Endometrial microvascular endothelial cells (primary cell): ENCODE data around the gene RAD51B. TPM values are rescaled to one million over a fixed set of nuclear protein-coding genes. Genes with fewer than 3 reads are reported as not detected.

Source experiments
- in situ Hi-C: cut with HindIII; loops from 2 replicates; pipeline ENCODE4 v1.10.0; 2017; ENCODE audit warnings: low sequenced_read_pairs, low pct_unique_long_range_greater_than_20kb; ENCODE audit errors: inconsistent ontology term
- total RNA-seq: library from RNA; depleted of rRNA; stranded (reverse); fragments of >200 nt; gene quantifications from one replicate; pipeline ENCODE4 v1.2.3, GENCODE V29; 2015; ENCODE audit errors: inconsistent ontology term

Gene RAD51B
- total RNA-seq, 1 donor from 2014 or later = 16.4 TPM

- in situ Hi-C loops = loop anchor here (25.0 kb wide), 1 partner anchor 663 kb away; no protein-coding TSS in a partner anchor
Observed at GRCh38 chr14:68599896-68600610, 780.5 kb downstream of the RAD51B start.

DNA sequence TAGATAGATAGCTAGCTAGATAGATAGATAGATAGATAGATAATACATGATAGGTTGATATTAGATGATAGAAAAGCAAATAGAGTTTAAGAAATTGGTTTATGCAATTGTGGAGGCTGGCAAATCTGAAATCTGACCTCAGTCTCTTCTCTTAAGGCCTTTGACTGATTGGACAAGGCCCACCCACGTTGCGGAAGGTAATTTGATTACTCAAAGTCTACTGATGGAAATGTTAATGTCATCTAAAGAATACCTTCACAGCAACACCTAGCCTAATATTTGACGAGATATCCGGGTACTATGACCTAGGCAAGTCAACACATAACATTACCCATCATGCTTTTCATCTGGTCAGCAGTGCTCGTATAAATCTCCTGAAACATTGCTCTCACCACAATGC is 782.9 kb downstream of the RAD51B start:
- in situ Hi-C loops = no loop called here

- in situ Hi-C loops = no loop called here
Observed at GRCh38 chr14:68603533-68604360, 784.2 kb downstream of the RAD51B start.

- in situ Hi-C loops = no loop called here
Observed at GRCh38 chr14:68604361-68604730, 784.8 kb downstream of the RAD51B start.

DNA sequence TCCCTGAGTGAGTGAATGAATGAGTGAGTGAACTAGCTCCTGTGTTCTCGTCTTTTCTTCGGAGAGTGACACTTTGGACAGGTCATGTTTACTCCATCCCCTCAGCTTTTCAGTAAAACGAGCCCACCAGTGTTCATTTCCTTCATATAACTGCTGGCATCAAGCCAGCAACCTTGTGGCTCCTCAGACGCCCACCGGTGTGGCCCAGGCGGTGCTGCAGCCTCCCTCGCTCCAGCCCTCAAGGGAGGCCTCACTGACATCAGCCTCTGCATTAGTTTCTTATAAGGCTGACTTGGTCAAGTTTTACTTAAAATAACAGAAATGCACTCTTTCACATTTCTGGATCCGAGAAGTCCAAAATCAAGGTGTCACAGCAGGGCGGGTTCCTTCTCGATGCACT is 785.2 kb downstream of the RAD51B start:
- in situ Hi-C loops = no loop called here

GRCh38 chr14:68606176-68606575 is 786.6 kb downstream of the RAD51B start:
- in situ Hi-C loops = no loop called here

DNA sequence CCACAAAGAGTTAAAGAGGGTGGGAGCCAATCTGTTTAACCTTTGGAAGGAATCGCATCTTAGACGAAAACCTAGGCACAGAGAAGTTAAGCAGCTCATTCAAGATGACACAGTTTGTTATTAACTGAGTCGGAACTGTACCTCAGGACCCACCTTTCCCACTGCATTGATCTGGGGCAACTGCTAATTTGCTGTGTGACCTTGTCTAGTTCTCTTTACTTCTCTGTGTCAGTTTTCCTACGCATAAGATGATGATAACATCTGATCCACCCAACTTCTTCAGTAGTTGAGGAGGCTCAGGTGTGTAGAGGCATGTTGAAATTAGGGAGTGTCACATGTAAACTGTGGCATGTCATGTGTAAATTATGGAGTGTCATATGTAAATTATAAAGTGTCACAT is 787.1 kb downstream of the RAD51B start:
- in situ Hi-C loops = no loop called here

GRCh38 chr14:68607081-68607866 is 787.7 kb downstream of the RAD51B start:
- in situ Hi-C loops = no loop called here

DNA sequence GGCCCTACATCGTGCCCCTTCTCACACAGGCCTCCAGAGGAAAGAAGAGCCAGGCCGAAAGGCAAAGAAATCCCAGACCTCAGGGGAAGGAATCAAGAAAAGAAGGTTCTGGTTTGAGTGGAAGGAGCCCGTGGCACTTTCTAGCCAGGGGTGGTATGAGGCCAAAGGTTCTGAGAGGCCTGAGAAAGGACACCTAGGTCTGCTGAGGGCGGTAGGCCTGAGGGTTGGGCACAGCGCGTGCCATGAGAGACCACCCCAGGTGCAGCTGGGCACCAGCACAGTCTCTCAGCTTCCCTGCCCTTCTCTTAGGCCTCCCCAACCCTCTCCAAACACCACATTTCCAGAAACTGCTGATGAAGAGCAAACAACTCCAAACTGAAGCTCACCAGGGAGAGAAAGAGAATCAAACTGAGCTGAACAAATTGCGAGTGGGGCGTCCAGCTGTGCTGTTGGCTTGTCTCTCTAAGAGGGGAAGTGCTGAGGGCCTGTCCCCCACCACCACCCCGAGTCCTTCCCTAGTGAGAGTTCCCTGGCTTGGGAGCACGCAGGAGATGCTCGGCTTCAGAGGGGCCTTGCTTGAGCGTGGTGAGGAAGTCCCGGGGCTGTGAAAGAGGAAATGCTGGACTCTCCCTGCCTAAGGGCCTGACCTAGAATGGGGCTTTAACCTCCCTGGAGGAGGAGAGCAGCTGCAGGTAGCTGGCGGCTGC is 788.4 kb downstream of the RAD51B start:
- in situ Hi-C loops = no loop called here

GRCh38 chr14:68608574-68608962 is 789.0 kb downstream of the RAD51B start:
- in situ Hi-C loops = no loop called here

DNA sequence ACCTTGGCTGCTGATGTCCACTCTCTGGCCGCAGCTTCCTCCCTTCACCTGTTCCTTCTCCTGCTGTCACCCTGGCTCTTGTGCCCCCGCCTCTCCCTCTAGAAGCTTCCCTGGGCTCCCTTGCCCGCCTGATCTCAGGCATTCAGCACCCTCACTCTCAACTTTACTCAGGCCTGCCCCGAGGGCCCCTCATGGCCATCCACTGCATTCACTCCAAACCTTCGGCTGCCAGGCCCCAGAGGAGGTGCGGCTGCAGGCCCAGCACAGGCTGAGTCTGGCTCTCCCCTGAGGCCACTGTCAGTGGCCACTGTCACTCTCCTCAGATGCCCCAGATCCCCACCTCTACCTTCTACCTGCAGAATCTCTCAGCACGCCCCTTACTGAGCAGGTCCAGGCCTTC is 789.4 kb downstream of the RAD51B start:
- in situ Hi-C loops = no loop called here

GRCh38 chr14:68610251-68610793 is 790.7 kb downstream of the RAD51B start:
- in situ Hi-C loops = no loop called here

GRCh38 chr14:68611599-68611998 is 792.0 kb downstream of the RAD51B start:
- in situ Hi-C loops = no loop called here

DNA sequence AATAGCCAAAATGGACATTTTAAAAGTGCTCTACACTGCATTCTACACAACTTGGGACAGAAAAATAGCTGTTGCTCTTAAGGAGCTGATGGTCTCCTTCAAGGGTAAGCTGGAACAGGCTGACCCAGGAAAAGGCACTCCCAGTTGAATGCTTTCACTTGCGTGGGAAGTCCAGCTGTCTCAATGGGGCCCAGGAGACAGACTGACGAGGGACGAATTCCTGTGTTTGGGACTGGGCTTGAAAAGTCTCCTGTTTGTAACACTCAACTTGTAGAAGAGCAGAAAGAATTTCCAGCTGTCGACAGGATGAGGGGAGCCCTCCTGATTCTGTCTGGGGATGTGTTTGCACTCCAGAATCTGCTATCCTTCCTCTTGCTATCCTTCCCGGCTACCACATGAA is 792.5 kb downstream of the RAD51B start:
- in situ Hi-C loops = no loop called here

GRCh38 chr14:68616221-68616902 is 796.8 kb downstream of the RAD51B start:
- in situ Hi-C loops = no loop called here

DNA sequence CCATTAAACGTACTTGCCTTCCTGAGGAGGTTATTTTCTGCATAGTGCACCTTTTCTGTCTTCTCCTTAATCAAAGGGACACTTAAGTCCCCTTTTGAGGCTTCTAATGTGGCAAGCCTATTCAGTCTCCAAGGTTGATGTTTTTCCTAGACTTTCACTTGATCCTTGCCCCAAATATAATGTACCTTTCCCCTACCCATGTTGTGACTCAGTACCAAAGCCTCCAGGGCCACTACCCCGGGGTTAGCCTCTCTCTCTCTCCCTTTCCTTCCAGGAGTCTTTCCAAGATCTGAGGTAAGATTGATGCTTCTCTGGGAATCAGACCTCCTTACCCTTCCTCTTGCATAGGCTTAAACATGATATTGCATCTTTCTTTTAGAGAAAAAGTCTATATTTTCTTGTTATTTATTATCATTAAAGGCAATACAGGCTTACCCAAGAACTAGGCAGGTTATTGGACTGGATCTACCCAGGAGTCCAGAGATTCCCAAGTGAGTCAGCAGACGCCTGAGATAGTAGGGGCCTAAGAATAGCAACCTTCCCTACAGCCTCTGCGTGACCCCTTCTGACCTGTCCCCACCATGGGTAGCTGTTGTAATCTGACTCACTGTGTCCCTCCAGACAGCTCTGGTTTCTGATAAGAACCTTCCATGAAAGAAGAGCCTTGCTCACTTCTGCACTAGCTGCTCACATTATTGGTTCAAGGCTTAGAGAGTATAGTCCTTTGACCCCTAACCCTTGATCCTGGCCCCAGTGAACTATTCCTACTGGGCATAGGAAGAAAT is 800.4 kb downstream of the RAD51B start:
- in situ Hi-C loops = no loop called here
